SK-N-SH (cell line): Measurements from ENCODE around the gene KRTAP5-5.

Source experiments
- GABPA ChIP-seq: IDR thresholded peaks from 2 replicates; pipeline ENCODE4 v1.4.0; 2012; ENCODE audit warnings: low read depth, mild to moderate bottlenecking
- MXI1 ChIP-seq: IDR thresholded peaks from 2 replicates; pipeline ENCODE4 v1.6.1; 2012; ENCODE audit warnings: mild to moderate bottlenecking, low read depth, low read length, improper control_type of control experiment

DNA sequence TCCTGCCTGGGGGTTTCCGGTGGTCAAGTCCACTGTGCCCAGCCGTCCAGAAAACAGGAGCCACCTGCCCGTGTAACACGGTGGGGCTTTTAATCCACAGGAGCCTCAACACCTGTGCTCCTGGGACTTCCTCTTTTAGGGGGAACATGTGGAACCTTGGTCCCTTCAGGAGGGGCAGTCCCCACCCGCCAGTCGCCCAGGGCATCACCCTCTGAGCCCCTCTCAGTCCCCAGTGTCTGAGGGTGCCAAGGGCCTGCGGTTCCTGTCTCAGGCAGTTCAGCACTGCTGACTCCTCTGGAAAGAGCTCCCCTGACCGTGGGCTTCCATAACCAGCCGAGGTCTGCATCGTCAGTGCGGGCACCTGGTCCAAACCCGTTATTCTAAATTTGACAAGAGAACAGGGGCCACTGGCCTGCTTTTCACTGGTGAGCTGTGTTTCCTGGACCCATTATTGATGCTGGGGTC, 15.8 kb downstream of the KRTAP5-5 start:
- no peak for TF ChIP-seq MXI1
- TF ChIP-seq GABPA: no peak
